Fibroblast of lung (primary cell): Measurements from ENCODE around the gene DOCK3. TPM values are rescaled to one million over a fixed set of nuclear protein-coding genes. Genes with fewer than 3 reads are reported as not detected.

Experiments
- DNase-seq, 2 donors: peaks; one replicate each; pipeline versions ENCODE4 v3.0.0 to v3.0.0-alpha.2; 2010; ENCODE audit warnings: low read depth in 2 of 2
- H2AFZ ChIP-seq: 2 replicates; pipeline ENCODE4 v1.5.1; 2012; ENCODE audit warnings: low read length, control low read depth, inconsistent platforms
- H3K27ac ChIP-seq: 2 replicates; pipeline ENCODE4 v1.5.1; 2011; ENCODE audit warnings: low read length, control low read depth; ENCODE audit not compliant: insufficient read depth
- H3K27me3 ChIP-seq: 2 replicates; pipeline ENCODE4 v1.5.1; 2011; ENCODE audit warnings: mild to moderate bottlenecking, low read length; ENCODE audit not compliant: control insufficient read depth, insufficient read depth
- H3K36me3 ChIP-seq: 2 replicates; pipeline ENCODE4 v1.5.1; 2011; ENCODE audit warnings: low read length; ENCODE audit not compliant: control insufficient read depth, insufficient read depth
- H3K4me1 ChIP-seq: 2 replicates; pipeline ENCODE4 v1.5.1; 2011; ENCODE audit warnings: low read length; ENCODE audit not compliant: control insufficient read depth, insufficient read depth; ENCODE audit errors: extremely low read depth
- H3K4me2 ChIP-seq: 2 replicates; pipeline ENCODE4 v1.5.1; 2011; ENCODE audit warnings: low read length, control low read depth; ENCODE audit not compliant: insufficient read depth; ENCODE audit errors: extremely low read depth
- H3K4me3 ChIP-seq, 4 experiments: fragments of 200-600 bp in 1 of 4; sonication (generic) in 1 of 4; replicated peaks in 1 of 4; 2 replicates each; pipeline ENCODE4 v1.5.1; 2011 to 2016; ENCODE audit warnings: low read length in 4 of 4, low read depth in 3 of 4, mild to moderate bottlenecking in 3 of 4, control low read depth in 2 of 4, inconsistent platforms in 1 of 4, mixed read lengths in 1 of 4; ENCODE audit not compliant: insufficient read depth in 1 of 4; ENCODE audit errors: control extremely low read depth in 1 of 4
- H3K79me2 ChIP-seq: 2 replicates; pipeline ENCODE4 v1.5.1; 2012; ENCODE audit warnings: mild to moderate bottlenecking, low read length, inconsistent platforms; ENCODE audit not compliant: control insufficient read depth, insufficient read depth
- H3K9ac ChIP-seq: 2 replicates; pipeline ENCODE4 v1.5.1; 2011; ENCODE audit warnings: mild to moderate bottlenecking, low read length, control low read depth; ENCODE audit not compliant: insufficient read depth
- H3K9me3 ChIP-seq: 2 replicates; pipeline ENCODE4 v1.5.1; 2012; ENCODE audit warnings: low read depth, low read length; ENCODE audit not compliant: control insufficient read depth, insufficient read depth
- H4K20me1 ChIP-seq: 2 replicates; pipeline ENCODE4 v1.5.1; 2011; ENCODE audit warnings: low read length; ENCODE audit not compliant: control insufficient read depth, insufficient read depth; ENCODE audit errors: extremely low read depth
- EZH2 ChIP-seq: IDR thresholded peaks from 2 replicates; pipeline ENCODE4 v1.5.1; 2012; ENCODE audit warnings: low read length, control low read depth, mild to moderate bottlenecking; ENCODE audit errors: missing control alignments
- polyA plus RNA-seq, 2 donors: library from polyadenylated mRNA; depleted of rRNA in 1 of 2; stranded (reverse) in 1 of 2; unstranded in 1 of 2; fragments of >200 nt; gene quantifications; 2 replicates each; pipeline ENCODE4 v1.2.1, GENCODE V29; 2011 to 2012; ENCODE audit warnings: missing spikeins in 1 of 2
- total RNA-seq: library from RNA; depleted of rRNA; stranded (reverse); fragments of >200 nt; gene quantifications from 2 replicates; pipeline ENCODE4 v1.2.1, GENCODE V29; 2014
- TF ChIP-seq, protein P1 (sequence below), 2 donors: IDR thresholded peaks in 1 of 2; conservative IDR thresholded peaks in 1 of 2; 1 replicate in 1 of 2; 2 replicates in 1 of 2; pipeline ENCODE4 v1.5.1; 2011 to 2012; ENCODE audit warnings: low read length in 2 of 2, control low read depth in 1 of 2, inconsistent platforms in 1 of 2, low read depth in 1 of 2, mild to moderate bottlenecking in 1 of 2

The DOCK3 gene
- total and polyA plus RNA-seq, 2 donors (not counting 1 experiment from before 2014, with no cell fraction given) = 0.07 to 0.17 TPM

DNA sequence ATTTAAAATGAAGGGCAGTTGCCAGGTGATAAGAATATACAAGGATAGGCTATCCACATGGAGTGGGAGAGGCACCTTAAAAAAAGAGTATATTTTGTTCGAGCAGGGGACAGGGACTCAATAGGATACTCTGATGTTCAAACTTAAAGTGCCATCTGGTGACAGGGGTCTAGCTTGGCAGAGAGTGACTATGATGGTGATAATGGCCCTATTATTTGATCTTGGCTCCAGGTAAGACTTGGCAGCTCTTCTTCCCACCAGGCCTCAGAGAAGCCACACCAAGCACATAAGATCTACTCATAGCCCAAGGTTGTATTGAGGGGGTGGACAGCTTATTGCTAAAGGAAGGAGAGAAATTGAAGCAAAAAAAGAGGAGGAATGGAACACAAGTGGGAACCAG lies 601.3 kb downstream of the DOCK3 start:
- no peaks in the 10 kb centered on the region for H3K27me3 ChIP-seq
- no peak overlapping the region for H3K9ac ChIP-seq

DNA sequence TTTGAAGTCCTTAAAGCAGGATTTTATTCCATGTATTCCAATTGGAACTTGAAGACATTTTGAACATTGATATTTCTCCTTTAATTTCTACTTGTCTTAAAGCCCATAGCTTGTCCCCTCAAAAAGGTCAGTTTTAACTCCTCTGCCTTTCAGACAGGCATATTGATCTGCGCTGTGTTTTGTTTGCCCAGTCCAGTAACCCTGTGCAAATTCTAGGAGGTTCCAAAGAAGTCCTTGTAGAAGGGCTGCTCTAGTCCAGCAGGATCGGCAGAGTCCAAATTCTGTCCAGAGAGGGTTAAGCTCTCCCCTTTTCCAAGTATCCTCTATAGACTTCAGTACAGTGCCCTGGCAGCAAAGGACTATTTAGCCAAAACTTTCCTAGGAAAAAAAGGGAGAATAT lies 604.7 kb downstream of the DOCK3 start:
- DNase-seq = no peak
- H3K9me3 ChIP-seq = no peaks in the 10 kb centered on the region

More for the DNA sequence above, 601.3 kb downstream of the DOCK3 start:
- Histone ChIP-seq H3K79me2 (no peaks in the 10 kb centered on the region), H3K36me3 (no peaks in the 10 kb centered on the region), H2AFZ (no peak overlapping the region), H4K20me1 (no peaks in the 10 kb centered on the region), H3K9me3 (no peaks in the 10 kb centered on the region), H3K27ac (no peak overlapping the region), H3K4me2 (no peak overlapping the region), H3K4me1 (no peaks in the 10 kb centered on the region), H3K4me3 (no peak overlapping the region)
- DNase-seq = no peak
- TF ChIP-seq, protein P1, sequence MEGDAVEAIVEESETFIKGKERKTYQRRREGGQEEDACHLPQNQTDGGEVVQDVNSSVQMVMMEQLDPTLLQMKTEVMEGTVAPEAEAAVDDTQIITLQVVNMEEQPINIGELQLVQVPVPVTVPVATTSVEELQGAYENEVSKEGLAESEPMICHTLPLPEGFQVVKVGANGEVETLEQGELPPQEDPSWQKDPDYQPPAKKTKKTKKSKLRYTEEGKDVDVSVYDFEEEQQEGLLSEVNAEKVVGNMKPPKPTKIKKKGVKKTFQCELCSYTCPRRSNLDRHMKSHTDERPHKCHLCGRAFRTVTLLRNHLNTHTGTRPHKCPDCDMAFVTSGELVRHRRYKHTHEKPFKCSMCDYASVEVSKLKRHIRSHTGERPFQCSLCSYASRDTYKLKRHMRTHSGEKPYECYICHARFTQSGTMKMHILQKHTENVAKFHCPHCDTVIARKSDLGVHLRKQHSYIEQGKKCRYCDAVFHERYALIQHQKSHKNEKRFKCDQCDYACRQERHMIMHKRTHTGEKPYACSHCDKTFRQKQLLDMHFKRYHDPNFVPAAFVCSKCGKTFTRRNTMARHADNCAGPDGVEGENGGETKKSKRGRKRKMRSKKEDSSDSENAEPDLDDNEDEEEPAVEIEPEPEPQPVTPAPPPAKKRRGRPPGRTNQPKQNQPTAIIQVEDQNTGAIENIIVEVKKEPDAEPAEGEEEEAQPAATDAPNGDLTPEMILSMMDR (conservative IDR thresholded peaks at IDR 0.05 in 1 of 2, IDR thresholded peaks at IDR 0.05 in 1 of 2; ENCODE audit: low read depth in 1 of 2, low read length in 2 of 2) = no peak
- TF ChIP-seq EZH2 = no peak

DNA sequence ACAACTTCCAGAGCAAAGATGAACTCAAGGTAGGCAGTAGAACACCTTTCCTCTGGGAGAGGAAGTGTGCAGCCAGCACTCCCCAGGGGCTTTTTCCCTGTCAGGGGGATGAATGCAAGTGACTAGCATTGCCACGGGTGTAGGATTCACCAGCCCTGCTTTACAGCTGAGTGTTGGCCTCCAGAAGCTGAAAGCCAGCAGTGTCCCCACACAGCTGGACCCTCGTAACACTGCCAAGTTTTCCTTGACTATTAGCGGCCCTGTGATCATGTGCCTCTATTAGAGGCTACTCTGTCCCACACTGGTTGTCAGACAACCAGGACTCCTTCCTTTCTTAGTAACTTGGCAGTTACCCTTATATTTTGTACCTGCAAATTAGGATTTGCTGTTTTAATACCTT lies 605.4 kb downstream of the DOCK3 start:
- H3K9ac ChIP-seq = no peak overlapping the region
- no peaks in the 10 kb centered on the region for H4K20me1 ChIP-seq
- H2AFZ ChIP-seq = no peak overlapping the region
- no peaks in the 10 kb centered on the region for H3K79me2 ChIP-seq
- DNase-seq = no peak
- no peak overlapping the region for H3K27ac ChIP-seq
- no peaks in the 10 kb centered on the region for H3K4me1 ChIP-seq
- TF ChIP-seq, protein P1 (conservative IDR thresholded peaks at IDR 0.05 in 1 of 2, IDR thresholded peaks at IDR 0.05 in 1 of 2; ENCODE audit: low read depth in 1 of 2, low read length in 2 of 2) = no peak
- no peak for TF ChIP-seq EZH2
- H3K9me3 ChIP-seq = no peaks in the 10 kb centered on the region
- no peak overlapping the region for H3K4me2 ChIP-seq
- H3K27me3 ChIP-seq = no peaks in the 10 kb centered on the region
- no peaks in the 10 kb centered on the region for H3K36me3 ChIP-seq
- no peak overlapping the region for H3K4me3 ChIP-seq

More for the DNA sequence above, 604.7 kb downstream of the DOCK3 start:
- Histone ChIP-seq H3K4me2 (no peak overlapping the region), H3K36me3 (no peaks in the 10 kb centered on the region), H3K27ac (no peak overlapping the region), H3K79me2 (no peaks in the 10 kb centered on the region), H3K4me3 (no peak overlapping the region), H4K20me1 (no peaks in the 10 kb centered on the region), H2AFZ (no peak overlapping the region), H3K27me3 (no peaks in the 10 kb centered on the region), H3K9ac (no peak overlapping the region), H3K4me1 (no peaks in the 10 kb centered on the region)
- TF ChIP-seq, protein P1 (conservative IDR thresholded peaks at IDR 0.05 in 1 of 2, IDR thresholded peaks at IDR 0.05 in 1 of 2; ENCODE audit: low read depth in 1 of 2, low read length in 2 of 2) = no peak
- TF ChIP-seq EZH2 = no peak
